Gastrocnemius medialis (tissue), 4 donors: ENCODE data around the gene ABCB9. TPM values are rescaled to one million over a fixed set of nuclear protein-coding genes. Genes with fewer than 3 reads are reported as not detected.

Source experiments
- ATAC-seq, 2 donors: fragments of 150-250 bp; one replicate each; pipeline ENCODE4 v1.9.1; 2016
- DNase-seq, 2 donors: peaks; one replicate each; pipeline ENCODE4 v3.0.0-alpha.2; 2019
- H3K27ac ChIP-seq, 4 donors: fragments of 200-600 bp; sonication (generic); 1 replicate in 1 of 4; 2 replicates in 3 of 4; pipeline ENCODE4 v1.5.1; 2016 to 2018; ENCODE audit warnings: mild to moderate bottlenecking in 2 of 4, moderate library complexity in 1 of 4
- H3K27me3 ChIP-seq, 3 donors: fragments of 200-600 bp; sonication (generic) in 2 of 3; 1 replicate in 1 of 3; 2 replicates in 2 of 3; pipeline versions ENCODE4 v1.5.1 to v1.6.0; 2016 to 2019; ENCODE audit warnings: mild to moderate bottlenecking in 1 of 3, moderate library complexity in 1 of 3
- H3K36me3 ChIP-seq, 2 donors: fragments of 200-600 bp; sonication (generic) in 1 of 2; one replicate each; pipeline ENCODE4 v1.5.1; 2017 to 2018
- H3K4me1 ChIP-seq, 2 donors: fragments of 200-600 bp; sonication (generic) in 1 of 2; one replicate each; pipeline ENCODE4 v1.5.1; 2016 to 2017; ENCODE audit warnings: mild to moderate bottlenecking in 2 of 2
- H3K4me3 ChIP-seq, 4 donors: fragments of 200-600 bp; sonication (generic) in 3 of 4; 1 replicate in 1 of 4; 2 replicates in 3 of 4; pipeline ENCODE4 v1.5.1; 2016 to 2019; ENCODE audit warnings: mild to moderate bottlenecking in 2 of 4
- H3K9me3 ChIP-seq, 3 donors: fragments of 200-600 bp; sonication (generic) in 2 of 3; 1 replicate in 1 of 3; 2 replicates in 2 of 3; pipeline ENCODE4 v1.5.1; 2016 to 2019
- CTCF ChIP-seq, 5 experiments: fragments of 450-650 bp in 3 of 5; fragments of 200-600 bp in 2 of 5; sonication (generic) in 2 of 5; IDR thresholded peaks in 4 of 5; conservative IDR thresholded peaks in 1 of 5; 1 replicate in 4 of 5; 2 replicates in 1 of 5; pipeline ENCODE4 v1.5.1; 2016 to 2019; ENCODE audit warnings: antibody characterized with exemption in 5 of 5, mild to moderate bottlenecking in 3 of 5, moderate library complexity in 3 of 5
- POLR2A ChIP-seq, 2 donors: fragments of 450-650 bp; IDR thresholded peaks; one replicate each; pipeline ENCODE4 v1.6.1; 2017; ENCODE audit warnings: antibody characterized with exemption in 2 of 2, mild to moderate bottlenecking in 2 of 2, moderate library complexity in 2 of 2
- in situ Hi-C, 4 donors: fragments of 200-750 bp; cut with MboI; loops; one replicate each; pipeline versions ENCODE4 v1.15.0 to v1.8.0; 2017; ENCODE audit warnings: low sequenced_read_pairs in 4 of 4
- intact Hi-C: fragments of 100-400 bp; cut with DNase I; formaldehyde crosslinking; loops from one replicate; pipeline ENCODE4 v1.15.1; 2023; ENCODE audit warnings: low total_unique reads
- total RNA-seq, 4 donors: library from RNA; depleted of rRNA; stranded (reverse); fragments of >200 nt; gene quantifications; one replicate each; pipeline versions ENCODE4 v1.1.0 to v1.2.3, GENCODE V29; 2016

ABCB9 gene
- total RNA-seq, 4 donors from 2014 or later: 0.53 to 1.5 (median 0.99) TPM

GRCh38 chr12:122974892-122975789 lies 8.9 kb upstream of the ABCB9 start, which contains the start of gene OGFOD2:
OGFOD2 (plus strand) TSS chr12:122975244; CDS start chr12:122975252, 8 bp downstream.
- intact Hi-C loops (loop anchor here (2.0 to 10.0 kb wide), 4 partner anchors 78 to 390 kb away; partner anchors contain the start of genes MPHOSPH9, MTRFR, PITPNM2 and SBNO1), in situ Hi-C loops (loop anchor here in 1 of 4 donors (10.0 kb wide), 1 partner anchor 260 kb away; the partner anchor contains the start of genes MPHOSPH9 and MTRFR)
- DNase-seq (peak; percentile 78 to 88), ATAC-seq (peak; percentile 88 to 93)
- Histone ChIP-seq H3K27ac (peak within 1 kb of the TSS; percentile 96 to 100 (median 98)), H3K9me3 (no peaks in the 10 kb centered on the region), H3K27me3 (no peaks in the 10 kb centered on the region), H3K36me3 (no peaks in the 10 kb centered on the region), H3K4me3 (peak within 1 kb of the TSS; percentile 85 to 100 (median 91)), H3K4me1 (peaks cover 32 to 44% of the 10 kb centered on the region in 2 donors)
- TF ChIP-seq CTCF (IDR thresholded peaks at IDR 0.05 in 4 of 5, conservative IDR thresholded peaks at IDR 0.05 in 1 of 5): peak in 1 of 5 experiments; percentile 3
- peak; percentile 29 to 32 for TF ChIP-seq POLR2A (IDR thresholded peaks at IDR 0.05)

GRCh38 chr12:122974274-122974891 lies 8.1 kb upstream of the ABCB9 start:
- TF ChIP-seq POLR2A (IDR thresholded peaks at IDR 0.05) (no peak), CTCF (IDR thresholded peaks at IDR 0.05 in 4 of 5, conservative IDR thresholded peaks at IDR 0.05 in 1 of 5) (peak in 1 of 5 experiments; percentile 12)
- ATAC-seq (peak; percentile 97 to 98), DNase-seq (peak; percentile 97)
- intact Hi-C loops: loop anchor here (2.0 to 10.0 kb wide), 3 partner anchors 78 to 390 kb away; partner anchors contain the start of genes MPHOSPH9, MTRFR, SBNO1 and VPS37B
- H3K27me3 ChIP-seq: no peaks in the 10 kb centered on the region
- no peaks in the 10 kb centered on the region for H3K36me3 ChIP-seq
- H3K4me1 ChIP-seq: peaks cover 24 to 37% of the 10 kb centered on the region in 2 donors
- in situ Hi-C loops: loop anchor here in 1 of 4 donors (10.0 kb wide), 1 partner anchor 260 kb away; the partner anchor contains the start of genes MPHOSPH9 and MTRFR
- H3K4me3 ChIP-seq: peak overlapping the region; percentile 85 to 100 (median 91)
- peak overlapping the region; percentile 96 to 100 (median 98) for H3K27ac ChIP-seq
- H3K9me3 ChIP-seq: no peaks in the 10 kb centered on the region

- Histone ChIP-seq H3K4me3 (no peak overlapping the region), H3K36me3 (no peaks in the 10 kb centered on the region), H3K9me3 (no peaks in the 10 kb centered on the region), H3K4me1 (peaks cover 13 to 16% of the 10 kb centered on the region in 2 donors), H3K27ac (no peak overlapping the region), H3K27me3 (no peaks in the 10 kb centered on the region)
- in situ Hi-C loops (loop anchor here in 1 of 4 donors (10.0 kb wide), 1 partner anchor 265 kb away; the partner anchor contains the start of genes MPHOSPH9 and MTRFR), intact Hi-C loops (loop anchor here (10.0 kb wide), 1 partner anchor 395 kb away; the partner anchor contains the start of gene SBNO1)
- DNase-seq (no peak), ATAC-seq (no peak)
- TF ChIP-seq POLR2A (IDR thresholded peaks at IDR 0.05) (no peak), CTCF (IDR thresholded peaks at IDR 0.05 in 4 of 5, conservative IDR thresholded peaks at IDR 0.05 in 1 of 5) (no peak)
Observed at GRCh38 chr12:122969676-122970075, 3.4 kb upstream of the ABCB9 start.

GRCh38 chr12:122968104-122968503 lies 1.8 kb upstream of the ABCB9 start:
- Histone ChIP-seq H3K4me3 (no peak overlapping the region), H3K4me1 (peaks cover 8% of the 10 kb centered on the region in 2 donors), H3K27me3 (no peaks in the 10 kb centered on the region), H3K9me3 (no peaks in the 10 kb centered on the region), H3K27ac (no peak overlapping the region), H3K36me3 (no peaks in the 10 kb centered on the region)
- DNase-seq: no peak
- in situ Hi-C loops: no loop called here
- intact Hi-C loops: no loop called here
- TF ChIP-seq POLR2A (IDR thresholded peaks at IDR 0.05) (no peak), CTCF (IDR thresholded peaks at IDR 0.05 in 4 of 5, conservative IDR thresholded peaks at IDR 0.05 in 1 of 5) (no peak)
- no peak for ATAC-seq
